GM21381 (cell line): ENCODE results near the gene STING1.
"Not testable (repeated sequence)": the region's sequence is repeated elsewhere in the genome, so short reads cannot be mapped to it uniquely, and the experiment has no call there.

Experiments used
- ATAC-seq: cut with Tn5 transposase; IDR thresholded peaks from one replicate; pipeline ENCODE4 v1.9.1; 2021; ENCODE audit warnings: mild to moderate bottlenecking, moderate library complexity; ENCODE audit not compliant: unreplicated experiment

STING1 gene

GRCh38 chr5:139440416-139440815 is 42.1 kb downstream of the STING1 start:
- ATAC-seq = not testable (repeated sequence)

- ATAC-seq = peak; percentile 89
These were observed 43.3 kb downstream of the STING1 start, which contains the start of gene DNAJC18 for GRCh38 chr5:139439013-139439903. TSS of gene DNAJC18 (minus strand) at chr5:139439525. CDS start at chr5:139439445, 80 bp downstream.

- no peak for ATAC-seq
These were observed 43.9 kb downstream of the STING1 start for GRCh38 chr5:139438707-139439012.

GRCh38 chr5:139435676-139436075 is 46.9 kb downstream of the STING1 start:
- ATAC-seq = no peak

- ATAC-seq = no peak
These were observed 50.9 kb downstream of the STING1 start for GRCh38 chr5:139431706-139432105.

GRCh38 chr5:139430015-139430414 is 52.5 kb downstream of the STING1 start:
- ATAC-seq = no peak

GRCh38 chr5:139426203-139426885 is 56.2 kb downstream of the STING1 start:
- ATAC-seq = no peak
